Endothelial cell of umbilical vein (primary cell): Measurements from ENCODE around the gene C7. TPM values are rescaled to one million over a fixed set of nuclear protein-coding genes. Genes with fewer than 3 reads are reported as not detected.

Experiments
- BruUV-seq: library from RNA; stranded (reverse); fragments of 400-500 nt; replicated peaks from 2 replicates; lab custom pipeline; 2021; lab: Mats Ljungman, UMichigan
- CTCF ChIA-PET: fragments of 300-600, 350-600 bp; sonication (Branson Sonifier 250); formaldehyde crosslinking; loops from one replicate; lab custom pipeline; 2021; ENCODE audit warnings: antibody characterized with exemption, inconsistent platforms; lab: Charles Lee
- POLR2A ChIA-PET: fragments of 300-600, 350-600 bp; sonication (Branson Sonifier 250); formaldehyde crosslinking; loops from one replicate; lab custom pipeline; 2021; ENCODE audit warnings: antibody characterized with exemption, inconsistent platforms; lab: Charles Lee
- DNase-seq: peaks from one replicate; pipeline ENCODE4 v3.0.0-alpha.2; 2011; ENCODE audit warnings: low read depth, low spot score
- FAIRE-seq: peaks from 2 replicates; lab custom pipeline; 2011; peaks lifted over from hg19 to GRCh38; lab: Jason Lieb, UNC
- H2AFZ ChIP-seq: 2 replicates; pipeline ENCODE4 v1.6.0; 2012; ENCODE audit warnings: low read depth, low read length, control low read depth, inconsistent platforms
- H3K27ac ChIP-seq: 2 replicates; pipeline ENCODE4 v1.5.1; 2011; ENCODE audit warnings: low read depth, mild to moderate bottlenecking, control low read depth, low read length, moderate library complexity; ENCODE audit not compliant: insufficient read depth
- H3K27me3 ChIP-seq, 2 experiments: 2 replicates each; pipeline versions ENCODE4 v1.6.0 to v1.6.1; 2011; ENCODE audit warnings: low read length in 2 of 2, mixed read lengths in 1 of 2; ENCODE audit not compliant: control insufficient read depth in 2 of 2, insufficient read depth in 2 of 2
- H3K36me3 ChIP-seq, 2 experiments: 2 replicates in 1 of 2; 3 replicates in 1 of 2; pipeline ENCODE4 v1.5.1; 2011; ENCODE audit warnings: low read length in 2 of 2, mild to moderate bottlenecking in 1 of 2, moderate library complexity in 1 of 2; ENCODE audit not compliant: control insufficient read depth in 2 of 2, insufficient read depth in 2 of 2; ENCODE audit errors: extremely low read depth in 1 of 2
- H3K4me1 ChIP-seq: 3 replicates; pipeline ENCODE4 v1.5.1; 2011; ENCODE audit warnings: mild to moderate bottlenecking, low read length; ENCODE audit not compliant: control insufficient read depth, insufficient read depth; ENCODE audit errors: extremely low read depth
- H3K4me2 ChIP-seq: 2 replicates; pipeline ENCODE4 v1.6.1; 2011; ENCODE audit warnings: low read length, control low read depth, mixed read lengths; ENCODE audit not compliant: insufficient read depth
- H3K4me3 ChIP-seq, 3 experiments: fragments of 200-600 bp in 1 of 3; sonication (generic), shearing (Covaris generic) in 1 of 3; replicated peaks in 1 of 3; 2 replicates each; pipeline ENCODE4 v1.5.1; 2011 to 2016; ENCODE audit warnings: control low read depth in 3 of 3, low read length in 3 of 3, mild to moderate bottlenecking in 2 of 3, inconsistent platforms in 1 of 3, low read depth in 1 of 3, moderate library complexity in 1 of 3; ENCODE audit not compliant: insufficient read depth in 1 of 3
- H3K79me2 ChIP-seq: 2 replicates; pipeline ENCODE4 v1.6.0; 2012; ENCODE audit warnings: low read length, inconsistent platforms; ENCODE audit not compliant: control insufficient read depth, insufficient read depth
- H3K9ac ChIP-seq: replicated peaks from 2 replicates; pipeline ENCODE3; 2011; ENCODE audit warnings: low read length, control low read depth; ENCODE audit not compliant: insufficient read depth; ENCODE audit errors: extremely low read depth
- H3K9me1 ChIP-seq: replicated peaks from 3 replicates; pipeline ENCODE4 v1.6.0; 2011; ENCODE audit warnings: mild to moderate bottlenecking, low read length; ENCODE audit not compliant: control insufficient read depth, insufficient read depth; ENCODE audit errors: extremely low read depth
- H3K9me3 ChIP-seq: replicated peaks from 2 replicates; pipeline ENCODE4 v1.5.1; 2012; ENCODE audit warnings: low read length, inconsistent platforms; ENCODE audit not compliant: control insufficient read depth, insufficient read depth
- H4K20me1 ChIP-seq: replicated peaks from 2 replicates; pipeline ENCODE3; 2011; ENCODE audit warnings: mild to moderate bottlenecking, low read length; ENCODE audit not compliant: control insufficient read depth, insufficient read depth; ENCODE audit errors: extremely low read depth
- EZH2 ChIP-seq: IDR thresholded peaks from 2 replicates; pipeline ENCODE4 v1.6.1; 2012; ENCODE audit warnings: borderline replicate concordance, low read depth, mild to moderate bottlenecking, moderate library complexity, low read length, inconsistent platforms; ENCODE audit not compliant: severe bottlenecking
- FOS ChIP-seq: IDR thresholded peaks from 2 replicates; pipeline ENCODE4 v1.6.1; 2011; ENCODE audit warnings: mild to moderate bottlenecking, low read length, moderate library complexity, borderline replicate concordance; ENCODE audit not compliant: insufficient read depth
- GATA2 ChIP-seq: IDR thresholded peaks from 2 replicates; pipeline ENCODE4 v1.7.0; 2011; ENCODE audit warnings: low read depth, mild to moderate bottlenecking, moderate library complexity, mixed read lengths, low read length; ENCODE audit not compliant: insufficient read length, insufficient read depth
- JUN ChIP-seq: IDR thresholded peaks from 2 replicates; pipeline ENCODE4 v1.6.1; 2011; ENCODE audit warnings: borderline replicate concordance, low read depth; ENCODE audit not compliant: insufficient read length, insufficient read depth
- MAX ChIP-seq: IDR thresholded peaks from 2 replicates; pipeline ENCODE4 v1.6.1; 2011; ENCODE audit not compliant: insufficient read depth, insufficient read length
- MYC ChIP-seq: IDR thresholded peaks from one replicate; pipeline ENCODE4 v1.6.1; 2011; ENCODE audit warnings: mild to moderate bottlenecking, low read depth, low read length
- POLR2A ChIP-seq: IDR thresholded peaks from 2 replicates; pipeline ENCODE4 v1.6.1; 2012; ENCODE audit warnings: low read depth, mild to moderate bottlenecking, control low read depth, low read length
- POLR2AphosphoS5 ChIP-seq: IDR thresholded peaks from 2 replicates; pipeline ENCODE4 v1.6.1; 2012; ENCODE audit warnings: low read depth, mild to moderate bottlenecking, control low read depth, low read length, moderate library complexity; ENCODE audit not compliant: insufficient read depth
- dilution Hi-C: fragments of 300-500 bp; cut with MboI; formaldehyde crosslinking; loops from one replicate; pipeline ENCODE4 v1.15.0; 2019; ENCODE audit warnings: low sequenced_read_pairs; ENCODE audit not compliant: extremely low pct_ligation_motif_present
- intact Hi-C: fragments of 100-400 bp; cut with micrococcal nuclease; formaldehyde crosslinking; loops from one replicate; pipeline ENCODE4 v1.10.0; 2022
- polyA plus RNA-seq, 4 experiments: library from polyadenylated mRNA; depleted of rRNA in 3 of 4; stranded (reverse) in 3 of 4; unstranded in 1 of 4; fragments of >200 nt; gene quantifications; 2 replicates each; pipeline versions ENCODE4 v1.2.1 to v1.2.3, GENCODE V29; 2011 to 2012; ENCODE audit warnings: missing spikeins in 1 of 4
- total RNA-seq: library from RNA; stranded (reverse); gene quantifications from 2 replicates; pipeline ENCODE4 v1.2.3, GENCODE V29; 2021
- TF ChIP-seq, protein P1 (sequence below), 2 donors: IDR thresholded peaks; 1 replicate in 1 of 2; 2 replicates in 1 of 2; pipeline ENCODE4 v1.5.1; 2011; ENCODE audit warnings: low read length in 2 of 2, mild to moderate bottlenecking in 2 of 2, moderate library complexity in 2 of 2, control low read depth in 1 of 2, inconsistent platforms in 1 of 2, low read depth in 1 of 2; ENCODE audit not compliant: insufficient read depth in 1 of 2; ENCODE audit errors: extremely low read depth in 1 of 2

Gene C7
- total and polyA plus RNA-seq, 2 donors (not counting 3 experiments of a cell fraction or from before 2014, with no cell fraction given), result 0.08 to 0.29 TPM

- intact Hi-C loops, result no loop called here
- POLR2A ChIA-PET, result no interaction called here
Observed at GRCh38 chr5:40999966-41000365, 90.7 kb downstream of the C7 start.

More at GRCh38 chr5:40999966-41000365, 90.7 kb downstream of the C7 start:
- Histone ChIP-seq H3K9me1 (no peaks in the 10 kb centered on the region), H3K9ac (no peak overlapping the region), H3K4me3 (no peak overlapping the region), H3K36me3 (no peaks in the 10 kb centered on the region), H3K4me2 (no peak overlapping the region), H3K27me3 (no peaks in the 10 kb centered on the region), H2AFZ (no peak overlapping the region), H3K9me3 (no peaks in the 10 kb centered on the region), H3K27ac (no peak overlapping the region), H3K79me2 (no peaks in the 10 kb centered on the region), H3K4me1 (no peaks in the 10 kb centered on the region), H4K20me1 (no peaks in the 10 kb centered on the region)
- no peak for DNase-seq
- no peak for FAIRE-seq
- no TSS peak for BruUV-seq
- TF ChIP-seq GATA2 (no peak), EZH2 (no peak), MYC (no peak), POLR2AphosphoS5 (no peak), JUN (no peak), MAX (no peak), POLR2A (no peak), FOS (no peak)
- TF ChIP-seq, protein P1, sequence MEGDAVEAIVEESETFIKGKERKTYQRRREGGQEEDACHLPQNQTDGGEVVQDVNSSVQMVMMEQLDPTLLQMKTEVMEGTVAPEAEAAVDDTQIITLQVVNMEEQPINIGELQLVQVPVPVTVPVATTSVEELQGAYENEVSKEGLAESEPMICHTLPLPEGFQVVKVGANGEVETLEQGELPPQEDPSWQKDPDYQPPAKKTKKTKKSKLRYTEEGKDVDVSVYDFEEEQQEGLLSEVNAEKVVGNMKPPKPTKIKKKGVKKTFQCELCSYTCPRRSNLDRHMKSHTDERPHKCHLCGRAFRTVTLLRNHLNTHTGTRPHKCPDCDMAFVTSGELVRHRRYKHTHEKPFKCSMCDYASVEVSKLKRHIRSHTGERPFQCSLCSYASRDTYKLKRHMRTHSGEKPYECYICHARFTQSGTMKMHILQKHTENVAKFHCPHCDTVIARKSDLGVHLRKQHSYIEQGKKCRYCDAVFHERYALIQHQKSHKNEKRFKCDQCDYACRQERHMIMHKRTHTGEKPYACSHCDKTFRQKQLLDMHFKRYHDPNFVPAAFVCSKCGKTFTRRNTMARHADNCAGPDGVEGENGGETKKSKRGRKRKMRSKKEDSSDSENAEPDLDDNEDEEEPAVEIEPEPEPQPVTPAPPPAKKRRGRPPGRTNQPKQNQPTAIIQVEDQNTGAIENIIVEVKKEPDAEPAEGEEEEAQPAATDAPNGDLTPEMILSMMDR (IDR thresholded peaks at IDR 0.05; ENCODE audit: extremely low read depth in 1 of 2, insufficient read depth in 1 of 2, low read depth in 1 of 2, low read length in 2 of 2), result no peak
- CTCF ChIA-PET, result no interaction called here
- dilution Hi-C loops, result no loop called here
